Measurements from ENCODE around the gene ACTG2.
"Not testable (repeated sequence)": the region's sequence is repeated elsewhere in the genome, so short reads cannot be mapped to it uniquely, and the experiment has no call there.

ACTG2 gene

DNA sequence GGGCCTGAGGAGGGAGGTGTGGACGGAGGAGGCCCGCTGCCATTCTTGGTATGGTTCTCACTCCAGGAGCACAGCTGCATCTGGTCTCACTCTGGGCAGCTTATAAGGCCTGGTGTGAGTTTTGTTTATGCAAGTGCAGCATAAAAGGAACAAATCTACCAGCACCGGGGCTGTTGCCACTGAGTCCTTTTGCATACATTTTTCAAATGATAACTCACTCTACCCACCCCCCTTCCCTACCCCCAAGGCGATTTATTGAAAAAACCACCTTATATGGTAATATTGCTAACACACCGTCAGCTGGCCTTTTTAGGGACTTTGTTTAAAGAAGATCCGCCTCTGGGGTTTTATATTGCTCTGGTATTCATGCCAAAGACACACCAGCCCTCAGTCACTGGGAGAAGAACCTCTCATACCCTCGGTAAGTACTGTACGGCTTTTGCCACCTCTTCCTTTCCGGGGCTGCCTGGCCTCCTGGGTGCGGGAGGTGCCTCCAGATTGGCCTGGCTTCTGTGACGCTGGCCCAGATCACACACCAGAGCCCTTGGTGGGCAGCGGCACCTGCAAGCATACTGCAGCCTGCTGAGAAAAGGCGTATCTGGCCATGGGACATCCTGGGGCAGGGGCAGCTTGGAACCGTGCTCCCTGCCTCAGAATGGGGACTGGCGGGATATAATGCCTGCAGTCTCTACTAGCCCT, at the start of gene ACTG2:
Gene ACTG2, plus strand, starts transcription at position 378 of the 699 bp plus-strand sequence. CDS start 8,304 bp downstream, outside the sequence.
- no peak for DNase-seq (ENCODE audit: low spot score)

DNA sequence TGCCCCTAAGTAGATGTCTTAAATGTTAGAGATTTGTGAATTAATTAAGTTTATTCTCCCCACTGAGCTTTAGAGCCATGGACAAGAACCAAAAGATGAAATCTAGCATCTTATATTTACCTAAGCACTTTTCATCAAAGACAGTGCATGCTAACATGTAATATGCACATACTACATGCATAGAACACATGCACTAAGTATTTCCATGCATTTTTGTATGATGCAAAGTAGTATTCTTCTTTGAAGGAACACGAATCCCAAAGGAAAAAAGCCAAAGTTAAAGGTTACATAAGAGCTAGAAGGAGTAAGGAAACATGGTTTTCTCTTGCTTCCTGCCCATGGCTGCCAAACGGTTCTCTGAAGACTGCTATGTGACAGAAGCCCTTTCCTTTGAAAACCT, 48.7 kb upstream of the ACTG2 start:
- no peak for DNase-seq (ENCODE audit: low spot score)

DNA sequence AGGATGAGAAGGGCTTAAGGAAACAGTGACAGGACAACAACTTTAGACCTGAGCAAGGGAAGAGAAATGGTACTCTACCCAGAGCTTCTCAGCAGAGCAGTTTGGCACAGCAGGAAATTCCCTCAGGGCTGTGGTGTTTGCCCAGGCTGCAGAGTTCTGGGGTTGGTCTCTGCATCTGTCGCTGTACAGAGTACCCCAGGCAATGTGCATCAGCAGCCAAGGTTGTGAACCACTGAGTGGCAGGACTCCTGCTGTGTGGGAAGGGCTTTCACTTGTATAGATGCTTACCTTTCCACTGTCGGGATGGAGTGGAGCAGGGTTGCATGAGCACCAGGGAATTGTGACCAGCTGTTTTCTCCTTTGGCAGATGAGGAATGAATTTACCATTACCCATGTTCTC, 42.8 kb upstream of the ACTG2 start:
- no peak for DNase-seq (ENCODE audit: low spot score)

DNA sequence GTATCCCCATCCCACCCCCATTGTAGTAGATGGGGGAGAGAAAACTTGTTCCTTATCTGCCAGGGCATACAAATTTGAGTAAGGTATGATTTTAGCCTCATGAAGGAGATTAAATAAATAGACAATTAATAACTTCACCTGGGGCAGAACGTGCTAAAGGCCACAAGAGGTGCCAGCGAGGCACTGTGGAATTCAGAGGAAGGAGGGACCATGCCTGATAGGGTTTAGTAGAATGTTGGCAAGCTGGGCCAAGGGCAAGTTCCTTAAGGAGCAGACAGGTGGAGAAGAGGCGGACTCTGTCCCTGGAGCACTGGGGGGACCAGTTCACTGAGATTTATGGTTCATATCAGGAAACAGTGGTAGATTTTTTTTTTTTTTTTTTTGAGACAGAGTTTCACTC, 41.5 kb upstream of the ACTG2 start:
- no peak for DNase-seq (ENCODE audit: low spot score)

DNA sequence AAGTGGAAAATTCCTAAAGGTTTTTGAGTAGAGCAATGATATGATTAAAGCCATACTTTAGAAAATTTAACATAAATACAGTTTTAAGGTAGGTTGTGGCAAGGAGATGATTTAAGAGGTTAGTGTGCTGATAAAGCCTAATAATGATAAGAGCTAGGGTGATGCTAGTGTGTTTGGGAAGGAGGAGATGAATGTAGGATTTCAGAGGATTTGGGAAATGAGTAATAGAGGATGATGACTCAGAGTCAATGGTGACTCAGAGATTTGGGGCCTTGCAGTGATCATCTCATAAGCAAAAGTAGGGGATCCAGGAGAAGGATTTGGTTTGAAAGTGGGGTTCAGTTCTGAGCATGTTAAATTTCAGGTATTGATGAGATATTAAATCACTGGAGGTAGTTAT, 40.8 kb upstream of the ACTG2 start:
- DNase-seq (ENCODE audit: low spot score): no peak

DNA sequence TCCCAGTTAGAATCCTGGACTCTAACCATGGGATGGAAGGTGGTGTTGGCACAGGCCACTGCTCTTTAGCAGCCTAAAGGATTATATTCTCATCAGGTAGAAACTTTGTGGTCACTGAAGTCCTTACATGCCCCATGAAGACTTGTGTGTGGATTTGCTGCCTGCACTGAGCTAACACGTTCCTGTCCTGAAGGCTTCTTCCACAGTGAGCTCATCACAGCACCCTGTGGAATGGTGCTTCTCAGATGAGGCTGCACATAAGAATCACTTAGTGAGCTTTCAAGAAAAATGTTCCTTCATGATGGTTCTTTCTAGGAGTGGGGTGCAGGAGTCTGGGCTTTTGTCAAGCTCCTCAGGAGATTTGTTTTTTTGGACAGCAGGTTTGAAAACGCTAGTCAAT, 37.3 kb upstream of the ACTG2 start:
- DNase-seq (ENCODE audit: low spot score): no peak

DNA sequence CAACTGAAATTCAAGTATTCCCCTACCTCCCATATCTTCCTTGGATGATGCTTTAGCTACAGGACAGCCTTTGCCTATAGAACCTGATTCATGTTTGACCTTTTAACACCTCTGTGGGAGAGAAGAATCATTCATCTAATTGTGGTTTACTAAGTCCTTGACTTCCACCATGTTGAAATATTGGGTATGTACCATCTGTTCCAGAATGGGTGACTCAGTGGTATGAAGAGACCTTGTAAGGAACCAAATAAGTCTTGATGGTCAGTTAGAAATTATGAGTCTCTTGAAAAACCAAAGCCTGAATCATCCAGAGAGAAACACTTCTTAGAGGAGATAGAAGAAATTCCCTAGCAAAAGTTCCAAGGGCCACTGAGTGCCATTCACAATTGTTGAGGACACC, 36.6 kb upstream of the ACTG2 start:
- DNase-seq (ENCODE audit: low spot score): no peak

DNA sequence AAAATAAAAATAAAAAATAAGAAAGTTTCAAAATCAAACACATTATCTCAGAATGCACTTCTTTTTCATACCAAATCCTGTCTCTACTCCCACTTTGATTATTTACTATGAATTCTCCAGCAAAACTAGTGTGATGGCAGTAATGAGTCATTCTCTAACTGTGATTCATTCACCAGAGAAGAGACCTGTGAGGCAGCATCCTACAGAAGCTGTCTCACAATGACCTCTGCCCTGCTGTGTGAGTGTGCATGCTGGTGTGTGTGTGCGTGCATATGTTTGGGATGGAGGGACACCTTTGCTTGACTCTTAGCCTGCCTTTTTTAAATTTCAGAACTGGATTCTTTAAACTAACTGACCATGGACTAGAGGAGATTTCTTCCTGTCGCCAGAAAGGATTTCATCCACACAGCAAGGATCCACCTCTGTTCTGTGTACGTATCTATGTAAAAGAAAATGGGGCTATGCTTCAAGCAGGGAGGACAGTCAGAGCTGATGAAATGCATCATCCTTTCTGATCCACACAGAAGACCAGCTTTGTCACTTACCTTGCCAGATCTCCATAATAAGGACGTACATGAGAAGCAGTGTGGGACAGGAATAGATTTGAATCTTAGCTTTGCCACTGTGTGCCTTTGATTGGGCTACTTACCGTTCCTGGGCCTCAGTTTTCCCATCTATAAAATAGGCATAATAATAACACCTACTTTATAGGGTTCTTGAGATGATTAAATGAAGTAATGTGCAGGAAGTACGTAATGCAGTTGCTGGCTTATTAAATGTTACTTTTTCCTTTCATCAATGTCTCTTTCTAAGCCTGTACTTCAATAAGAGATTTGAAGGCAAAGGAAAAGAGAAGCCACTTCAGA, 32.9 kb upstream of the ACTG2 start:
- DNase-seq (ENCODE audit: low spot score): no peak

DNA sequence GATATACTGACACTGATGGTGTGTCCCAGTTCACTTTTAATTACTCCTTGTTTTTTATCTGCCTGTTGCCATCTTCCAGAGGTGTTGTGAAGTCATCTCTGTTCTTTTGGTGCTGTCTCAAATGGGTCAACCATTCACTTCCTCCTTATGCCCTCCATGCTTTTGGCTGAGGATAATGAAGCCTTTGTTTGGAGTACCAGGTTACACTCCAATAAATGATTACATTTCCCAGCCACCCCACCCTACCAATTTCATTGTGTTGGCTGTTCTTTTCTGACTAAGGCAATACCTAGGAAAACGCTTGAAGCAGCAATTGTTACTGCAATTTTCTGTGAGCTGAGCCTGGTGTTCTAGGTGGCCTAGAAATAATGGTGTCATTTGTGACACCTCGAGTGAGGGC, 29.8 kb upstream of the ACTG2 start:
- DNase-seq (ENCODE audit: low spot score): no peak

DNA sequence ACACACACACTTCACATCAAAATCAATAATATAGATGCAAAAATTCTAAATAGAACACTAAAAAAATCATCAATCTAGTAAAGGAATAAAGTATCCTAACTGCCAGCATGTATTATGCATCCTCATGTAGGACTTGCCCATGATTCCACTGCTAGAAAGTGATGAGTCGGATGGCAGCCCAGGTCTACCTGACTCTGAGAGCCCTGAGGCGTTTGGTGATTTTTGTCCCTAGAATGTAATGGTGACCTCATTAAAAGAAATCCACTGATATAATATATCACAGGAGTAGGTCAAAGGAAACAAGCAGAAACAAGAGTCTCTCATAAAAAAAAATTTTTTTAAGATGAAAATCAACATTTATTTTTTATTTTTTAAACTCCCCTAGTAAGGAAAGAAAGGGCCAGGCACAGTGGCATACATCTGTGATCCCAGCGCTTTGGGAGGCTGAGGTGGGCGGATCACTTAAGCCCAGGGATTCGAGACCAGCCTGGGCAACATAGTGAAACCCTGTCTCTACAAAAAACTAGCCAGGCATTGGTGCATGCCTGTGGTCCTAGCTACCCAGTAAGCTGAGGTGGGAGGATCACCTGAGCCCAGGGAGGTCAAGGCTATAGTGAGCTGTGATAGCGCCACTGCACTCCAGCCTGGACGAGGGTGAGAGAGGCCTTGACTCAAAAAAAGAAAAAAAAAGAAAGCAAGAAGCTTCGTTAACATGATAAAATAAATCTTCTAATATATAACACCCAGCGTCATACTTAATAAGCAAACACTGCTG, 24.4 kb upstream of the ACTG2 start:
- DNase-seq (ENCODE audit: low spot score): no peak

DNA sequence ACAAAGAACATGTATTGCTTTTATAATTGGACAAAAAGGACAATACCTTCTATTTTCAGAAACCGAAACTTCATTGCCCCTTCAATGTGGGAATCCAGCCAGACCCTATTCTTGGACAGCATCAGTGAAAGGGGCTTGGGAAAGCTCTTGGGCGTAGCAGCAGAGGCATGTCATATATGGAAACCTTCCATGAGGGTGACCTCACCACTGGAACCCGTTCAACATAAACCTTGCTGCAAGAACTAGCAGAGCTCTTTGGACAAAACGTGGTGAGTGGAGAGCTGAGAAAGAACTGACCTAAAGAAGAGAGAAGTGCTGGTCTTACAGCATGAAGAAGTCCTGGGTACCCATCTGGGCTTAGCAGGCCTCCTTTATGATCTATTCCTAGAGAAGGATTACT, 22.7 kb upstream of the ACTG2 start:
- DNase-seq (ENCODE audit: low spot score): no peak

DNA sequence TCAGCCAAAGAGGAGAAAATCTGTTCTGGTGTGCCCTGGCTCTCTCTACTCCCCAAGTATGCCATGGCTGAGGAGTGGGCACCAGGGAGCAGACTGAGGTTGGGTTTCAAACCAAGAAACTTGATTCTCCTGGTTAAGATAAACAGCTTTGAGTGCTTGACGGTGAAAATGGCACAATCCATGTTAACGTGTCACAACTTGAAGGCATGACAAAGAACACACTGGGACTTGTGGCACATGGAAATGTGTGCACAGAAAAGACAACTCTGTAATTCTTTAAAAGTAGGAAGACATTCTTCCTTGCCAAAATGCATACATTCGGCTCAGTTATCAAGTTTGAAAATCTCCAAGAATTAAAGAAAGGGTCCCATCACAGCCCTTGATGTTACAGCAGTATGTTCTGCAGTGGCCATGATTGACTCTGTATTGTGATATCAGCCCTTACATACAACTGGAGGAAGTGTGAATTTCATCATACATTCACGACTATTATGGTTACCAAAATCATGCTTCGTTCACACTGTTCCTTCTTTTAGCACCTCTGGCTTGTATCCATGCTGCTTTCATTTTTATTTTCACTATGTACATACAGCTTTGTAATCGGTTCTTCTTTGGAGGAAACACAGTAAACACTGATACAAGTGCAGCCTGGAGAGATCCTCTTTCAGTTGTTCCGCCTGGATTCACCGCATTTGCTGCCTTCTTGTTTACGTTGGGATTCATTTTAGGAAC, 15.6 kb upstream of the ACTG2 start:
- DNase-seq (ENCODE audit: low spot score): no peak

DNA sequence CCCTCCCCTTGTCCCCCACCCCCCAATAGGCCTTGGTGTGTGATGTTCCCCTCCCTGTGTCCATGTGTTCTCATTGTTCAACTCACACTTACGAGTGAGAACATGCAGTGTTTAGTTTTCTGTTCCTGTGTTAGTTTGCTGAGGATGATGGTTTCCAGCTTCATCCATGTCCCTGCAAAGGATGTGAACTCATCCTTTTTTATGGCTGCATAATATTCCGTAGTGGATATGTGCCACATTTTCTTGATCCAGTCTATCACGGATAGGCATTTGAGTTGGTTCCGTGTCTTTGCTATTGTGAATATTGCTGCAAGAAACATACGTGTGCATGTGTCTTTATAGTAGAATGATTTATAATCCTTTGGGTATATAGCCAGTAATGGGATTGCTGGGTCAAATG, 14.8 kb upstream of the ACTG2 start:
- not testable (repeated sequence) for DNase-seq (ENCODE audit: low spot score)

DNA sequence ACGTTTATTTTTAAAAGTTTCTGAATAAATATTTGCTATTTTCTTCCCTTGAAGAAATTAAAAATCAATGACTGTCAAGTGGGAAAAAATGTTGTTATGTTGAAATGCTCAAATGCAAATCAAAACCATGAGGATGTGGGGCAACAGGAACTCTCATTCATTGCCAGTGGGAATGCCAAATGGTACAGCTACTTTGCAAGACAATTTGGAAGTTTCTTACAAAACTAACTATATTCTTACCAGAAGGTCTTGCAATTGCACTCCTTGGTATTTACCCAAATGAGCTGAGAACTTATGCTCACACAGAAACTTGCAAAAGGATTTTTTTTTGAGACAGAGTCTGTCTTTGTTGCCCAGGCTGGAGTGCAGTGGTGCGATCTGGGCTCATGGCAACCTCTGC, 7.4 kb upstream of the ACTG2 start:
- no peak for DNase-seq (ENCODE audit: low spot score)

DNA sequence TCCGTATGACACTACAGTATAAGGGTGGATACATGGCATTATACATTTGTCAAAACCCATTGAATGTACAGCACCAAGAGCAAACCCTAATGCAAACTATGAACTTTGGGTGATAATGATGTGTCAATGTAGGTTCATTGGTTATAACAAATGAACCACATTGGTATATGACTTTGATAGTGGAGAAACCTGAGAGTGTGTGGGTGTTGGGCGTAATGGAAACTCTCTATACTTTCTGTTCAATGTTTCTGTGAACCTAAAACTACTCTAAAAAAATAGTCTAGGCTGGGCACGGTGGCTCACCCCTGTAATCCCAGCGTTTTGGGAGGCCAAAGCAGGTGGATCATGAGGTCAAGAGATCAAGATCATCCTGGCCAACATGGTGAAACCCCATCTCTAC, 6.5 kb upstream of the ACTG2 start:
- DNase-seq (ENCODE audit: low spot score): no peak

DNA sequence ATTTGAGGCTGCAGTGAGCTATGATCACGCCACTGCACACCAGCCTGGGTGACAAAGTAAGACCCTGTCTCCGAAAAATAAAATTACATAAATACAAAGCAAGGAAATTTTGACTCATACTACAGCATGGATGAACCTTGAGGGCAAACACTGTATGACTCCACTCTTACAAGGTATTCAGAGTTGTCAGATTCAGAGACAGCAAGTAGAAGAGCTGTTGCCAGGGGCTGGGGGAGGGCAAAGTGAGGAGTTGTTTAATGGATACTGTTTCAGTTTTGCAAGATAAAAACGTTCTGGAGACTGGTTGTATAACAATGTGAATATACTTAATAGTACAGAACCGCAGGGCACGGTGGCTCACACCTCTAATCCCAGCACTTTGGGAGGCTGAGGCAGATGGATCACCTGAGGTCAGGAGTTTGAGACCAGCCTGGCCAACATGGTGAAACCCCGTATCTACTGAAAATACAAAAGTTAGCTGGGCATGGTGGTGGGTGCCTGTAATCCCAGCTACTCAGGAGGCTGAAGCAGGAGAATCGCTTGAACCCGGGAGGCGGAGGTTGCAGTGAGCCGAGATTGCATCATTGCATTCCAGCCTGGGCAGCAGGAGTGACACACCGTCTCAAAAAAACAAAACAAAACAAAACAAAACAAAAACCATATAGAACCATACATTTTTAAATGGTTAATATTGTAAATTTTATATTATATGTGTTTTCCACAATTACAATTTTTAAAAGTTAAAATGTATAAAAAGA, 5.0 kb upstream of the ACTG2 start:
- DNase-seq (ENCODE audit: low spot score): not testable (repeated sequence)

DNA sequence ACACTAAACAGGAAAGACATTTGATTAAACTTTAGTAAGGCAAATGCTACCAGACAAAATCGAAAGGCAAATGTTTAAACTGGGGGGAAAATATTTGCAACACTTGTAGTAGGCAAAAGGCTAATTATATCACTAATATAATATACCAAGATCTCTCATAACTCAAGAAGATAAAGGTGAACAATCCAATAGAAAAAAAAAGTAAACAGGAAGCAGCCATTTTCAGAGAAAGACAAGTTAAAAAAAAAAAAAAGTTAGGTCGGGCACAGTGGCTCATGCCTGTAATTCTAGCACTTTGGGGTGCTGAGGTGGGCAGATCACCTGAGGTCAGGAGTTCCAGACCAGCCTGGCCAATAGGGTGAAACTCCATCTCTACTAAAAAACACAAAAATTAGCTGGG, 4.4 kb upstream of the ACTG2 start:
- no peak for DNase-seq (ENCODE audit: low spot score)

DNA sequence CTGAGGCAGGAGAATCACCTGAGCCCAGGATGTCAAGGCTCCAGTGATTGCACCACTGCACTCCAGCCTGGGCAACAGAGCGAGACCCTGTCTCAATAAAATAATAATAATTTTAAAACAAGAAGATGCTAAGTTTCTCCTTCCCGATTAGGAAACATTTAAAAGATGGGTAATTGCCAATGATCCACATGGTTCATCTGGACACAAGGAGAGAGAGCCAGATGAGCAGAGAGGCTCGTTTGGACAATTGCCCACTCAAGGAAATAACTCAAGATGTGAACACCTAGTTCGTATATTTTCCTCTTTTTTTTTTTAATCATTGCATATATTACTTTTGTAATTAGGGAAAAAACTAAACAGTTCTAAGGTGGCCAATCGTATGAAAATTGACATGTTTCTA, 3.6 kb upstream of the ACTG2 start:
- no peak for DNase-seq (ENCODE audit: low spot score)

DNA sequence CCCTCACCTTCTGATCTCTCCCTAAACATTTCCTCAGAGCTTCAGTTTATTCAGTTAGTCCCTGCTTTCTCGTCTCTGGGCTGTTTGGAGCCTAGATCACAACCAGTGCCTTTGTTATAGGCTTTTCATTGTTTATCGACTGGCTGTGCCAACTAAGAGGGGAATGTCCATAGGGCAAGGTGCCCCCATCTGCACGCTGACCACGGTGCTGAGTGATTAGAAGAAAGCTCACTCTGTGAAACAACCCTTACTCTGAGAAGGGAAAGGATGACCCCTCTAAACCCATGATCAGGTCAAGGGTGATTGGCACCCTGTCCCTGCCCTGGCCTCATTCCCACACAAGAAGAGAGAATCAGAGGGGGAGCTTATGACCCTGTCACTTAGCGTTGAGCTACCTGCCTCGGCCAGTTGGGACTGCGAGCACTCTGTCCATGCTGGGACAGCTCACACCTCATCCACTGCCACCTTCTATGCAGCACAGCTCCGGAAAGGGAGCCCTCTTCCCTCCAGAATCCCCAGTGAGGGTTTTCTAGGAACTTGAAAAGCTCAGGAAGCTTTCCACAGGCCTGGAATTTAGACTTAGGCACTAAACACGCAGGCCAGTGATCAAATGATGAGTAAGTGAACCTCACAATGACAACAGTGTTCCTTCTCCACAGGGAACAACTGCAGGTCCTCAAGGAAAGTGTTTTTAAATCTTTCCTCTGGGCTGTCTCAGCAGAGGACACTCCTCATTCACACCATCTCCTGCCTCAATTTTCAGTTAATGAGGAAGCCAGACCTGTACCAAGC, 2.3 kb upstream of the ACTG2 start:
- DNase-seq (ENCODE audit: low spot score): no peak

DNA sequence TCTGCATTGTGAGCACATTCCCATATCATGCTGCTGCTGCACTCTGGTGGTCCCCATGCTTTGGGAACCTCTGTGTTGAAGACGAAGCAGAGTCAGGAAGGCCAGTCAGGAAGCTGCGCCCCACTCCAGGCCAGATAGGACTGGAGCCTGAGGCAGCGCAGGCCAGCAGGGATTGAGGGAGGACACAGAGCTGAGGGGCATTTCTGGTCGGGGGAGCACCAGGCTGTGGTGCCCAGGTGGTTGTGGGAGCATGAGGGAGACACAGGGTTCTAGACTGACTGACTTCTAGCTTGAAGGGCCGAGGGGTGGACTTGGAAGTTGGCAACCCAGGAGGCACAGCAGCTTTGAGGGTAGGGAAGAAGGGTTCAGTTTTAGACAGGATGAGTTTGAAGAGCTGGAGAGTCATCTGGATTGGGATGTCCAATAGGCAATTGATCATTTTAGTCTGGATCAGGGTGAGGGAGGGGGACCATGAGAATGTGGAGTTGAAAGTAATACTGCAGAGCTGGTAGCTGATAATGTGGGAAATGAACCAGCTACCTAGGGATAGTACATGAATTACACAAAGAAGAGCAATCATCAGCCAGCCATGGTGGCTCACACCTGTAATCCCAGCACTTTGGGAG, 1.4 kb upstream of the ACTG2 start:
- DNase-seq (ENCODE audit: low spot score): no peak

Data from ecto neural progenitor cell (in vitro differentiated cells).